Measurements from ENCODE around the gene RSAD1. TPM values are rescaled to one million over a fixed set of nuclear protein-coding genes. Genes with fewer than 3 reads are reported as not detected.
A peak's percentile ranks its signal among the peaks of the same experiment; 100 is the strongest.

The RSAD1 gene
- total RNA-seq, 1 experiment from 2014 or later, result 18.7 TPM

DNA sequence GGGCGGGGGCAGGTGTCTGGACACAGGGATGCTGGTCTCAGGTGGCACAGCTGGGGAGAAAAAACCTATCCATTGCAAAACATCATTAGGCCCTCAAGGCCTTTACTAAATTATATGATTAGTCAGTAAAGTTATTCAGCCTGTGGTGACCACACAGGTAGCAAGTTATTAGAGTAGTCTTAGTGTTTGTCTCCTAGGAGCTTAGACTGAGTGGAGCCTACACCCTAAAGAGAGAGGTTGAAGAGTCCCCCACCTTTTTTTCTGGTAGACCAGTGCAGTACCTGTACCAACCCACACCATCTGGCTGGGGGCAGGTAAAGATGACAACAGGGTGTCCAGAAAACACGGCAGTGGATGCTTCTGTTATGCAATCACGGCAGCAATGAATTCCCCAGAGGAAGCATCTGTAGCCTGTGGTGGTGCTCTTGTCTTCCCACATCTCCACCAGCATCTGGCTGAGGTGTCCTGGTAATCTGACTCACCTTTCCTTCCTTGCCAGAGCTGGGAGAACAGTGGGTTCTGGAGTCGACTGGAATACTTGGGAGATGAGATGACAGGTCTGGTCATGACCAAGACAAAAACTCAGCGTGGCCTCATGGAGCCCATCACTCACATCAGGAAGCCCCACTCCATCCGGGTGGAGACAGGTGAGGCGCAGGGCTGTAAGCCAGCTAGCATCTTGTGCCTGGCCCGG is 40.6 kb downstream of the RSAD1 start:
- DNase-seq (ENCODE audit: low read depth), result no peak

GRCh38 chr17:50520483-50520882 is 41.8 kb downstream of the RSAD1 start:
- DNase-seq (ENCODE audit: low read depth), result no peak

DNA sequence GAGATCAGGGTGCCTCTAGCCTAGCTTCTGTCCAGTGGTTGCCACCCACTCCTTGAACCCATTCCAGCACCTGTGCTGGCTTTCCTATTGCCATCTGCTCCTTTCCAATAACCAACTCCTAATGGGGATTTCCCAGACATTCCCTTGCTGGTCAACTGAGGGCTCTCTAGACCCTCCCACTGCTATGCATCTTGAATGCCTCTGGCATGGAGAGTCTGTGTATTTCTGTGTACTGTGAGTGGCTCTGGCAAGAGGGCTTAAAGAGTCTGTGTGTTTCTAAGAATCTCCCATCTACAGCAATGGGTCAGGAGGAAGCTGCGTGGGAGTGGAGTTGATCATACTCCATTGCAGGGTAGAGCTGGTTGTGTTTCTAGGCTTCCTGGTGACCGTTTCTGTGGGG is 42.9 kb downstream of the RSAD1 start:
- DNase-seq (ENCODE audit: low read depth), result no peak

- DNase-seq (ENCODE audit: low read depth), result no peak
These were observed 44.1 kb downstream of the RSAD1 start for GRCh38 chr17:50522766-50523165.

GRCh38 chr17:50523208-50523607 is 44.5 kb downstream of the RSAD1 start:
- no peak for DNase-seq (ENCODE audit: low read depth)

- DNase-seq (ENCODE audit: low read depth), result no peak
These were observed 46.2 kb downstream of the RSAD1 start for GRCh38 chr17:50524838-50525237.

GRCh38 chr17:50527155-50527762 is 48.6 kb downstream of the RSAD1 start:
- DNase-seq (ENCODE audit: low read depth), result no peak

DNA sequence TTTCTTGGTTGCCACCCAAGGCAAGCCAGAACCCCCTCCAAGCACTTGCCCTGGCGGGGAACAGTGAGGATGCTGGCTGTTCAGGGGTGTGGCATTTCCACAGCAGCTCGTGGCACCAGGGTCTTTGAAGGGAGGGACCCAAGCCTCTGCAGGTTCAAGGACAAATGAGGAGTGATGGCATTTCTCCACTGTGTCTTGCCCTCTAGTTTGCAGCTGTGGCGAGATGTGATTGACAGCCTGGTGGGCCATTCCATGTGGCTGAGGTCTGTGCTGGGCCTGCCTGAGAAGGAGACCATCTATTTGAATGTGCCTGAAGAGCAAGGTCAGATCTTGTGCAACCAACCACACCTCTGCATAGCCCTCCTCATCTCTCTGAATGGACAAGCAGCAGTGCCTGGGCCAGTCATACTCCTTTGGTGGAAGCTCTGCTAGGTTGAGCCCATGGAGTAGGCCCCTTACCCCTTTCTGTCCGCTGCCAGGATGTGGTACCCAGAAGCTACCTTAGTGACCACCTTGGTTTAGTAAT is 49.4 kb downstream of the RSAD1 start:
- no peak for DNase-seq (ENCODE audit: low read depth)

DNA sequence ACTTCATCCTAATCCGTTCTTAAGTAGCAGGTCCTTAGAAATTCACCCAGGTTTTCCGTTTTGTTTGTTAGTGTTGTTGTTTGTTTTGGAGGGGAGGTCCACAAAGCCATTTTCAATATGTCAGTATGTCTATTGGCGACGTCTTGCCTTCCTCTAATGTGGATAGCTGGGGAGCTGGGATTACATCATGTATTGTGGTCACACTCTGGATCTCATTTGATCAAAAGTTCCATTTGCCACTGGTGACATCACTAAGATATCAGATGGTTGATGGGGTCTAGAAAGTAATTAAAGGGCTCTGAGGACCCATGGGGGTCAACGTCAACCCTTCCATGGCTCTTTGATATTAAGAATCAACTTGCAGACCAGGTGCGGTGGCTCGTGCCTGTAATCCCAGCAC is 51.2 kb downstream of the RSAD1 start:
- DNase-seq (ENCODE audit: low read depth), result no peak

GRCh38 chr17:50531428-50532025 is 52.9 kb downstream of the RSAD1 start:
- DNase-seq (ENCODE audit: low read depth), result no peak

GRCh38 chr17:50532452-50533024 is 53.9 kb downstream of the RSAD1 start, which contains the start of gene EPN3:
TSS of gene EPN3 (plus strand) at chr17:50532735. CDS start at chr17:50536557, 3,822 bp downstream.
- no peak for DNase-seq (ENCODE audit: low read depth)

DNA sequence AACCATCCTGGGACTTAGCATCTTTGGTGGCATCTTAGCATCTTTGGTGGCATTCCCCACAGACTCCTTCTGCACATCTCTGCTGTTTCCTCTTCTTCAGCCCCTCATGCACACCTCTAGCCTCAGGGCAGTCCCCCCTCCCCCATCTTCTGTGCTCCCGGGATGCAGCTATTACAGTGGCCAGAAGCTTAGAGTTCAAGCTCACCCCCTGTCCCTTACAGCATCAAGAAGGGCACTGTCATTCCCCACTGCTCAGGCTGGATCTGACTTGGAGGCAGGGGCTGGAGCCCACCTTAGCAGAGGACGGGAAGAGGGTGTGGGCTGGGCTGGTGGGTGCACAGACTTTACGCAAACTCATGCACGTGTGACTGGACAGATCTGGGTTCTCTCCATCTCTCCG is 54.5 kb downstream of the RSAD1 start:
- DNase-seq (ENCODE audit: low read depth), result no peak

GRCh38 chr17:50533720-50534148 is 55.1 kb downstream of the RSAD1 start:
- peak; percentile 22 for DNase-seq (ENCODE audit: low read depth)

- DNase-seq (ENCODE audit: low read depth), result no peak
These were observed 55.7 kb downstream of the RSAD1 start for GRCh38 chr17:50534222-50534978.

DNA sequence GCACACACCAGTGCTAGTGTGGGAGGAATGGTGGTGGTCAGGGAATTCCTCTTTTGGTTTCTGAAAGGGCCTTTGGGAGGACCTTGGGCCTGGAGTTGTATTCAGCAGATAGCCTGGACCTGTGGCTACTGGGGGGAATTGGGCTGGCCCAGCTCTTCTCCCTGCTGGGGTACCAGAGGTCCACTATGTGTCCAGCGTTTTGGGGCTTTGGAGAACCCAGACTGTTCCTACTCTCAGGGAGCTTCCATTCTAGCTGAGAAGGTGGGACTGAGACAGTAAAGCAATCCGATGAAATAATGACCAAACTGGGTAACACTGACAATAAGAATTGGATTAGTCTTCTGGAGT is 56.3 kb downstream of the RSAD1 start:
- DNase-seq (ENCODE audit: low read depth), result no peak

GRCh38 chr17:50535407-50535806 is 56.7 kb downstream of the RSAD1 start:
- no peak for DNase-seq (ENCODE audit: low read depth)

Other genes with a start within 250 kb of the RSAD1 start
- 1.7 and 6.7 TPM in 2 replicates for gene TMEM92, start 204.4 kb upstream of the RSAD1 start, total RNA-seq (2014; rRNA removed; shearing (Covaris generic))
- 12.5 and 15.6 TPM in 2 replicates for gene XYLT2, start 132.7 kb upstream of the RSAD1 start, total RNA-seq (2014; rRNA removed; shearing (Covaris generic))
- 81.0 and 97.9 TPM in 2 replicates for gene MRPL27, start 105.7 kb upstream of the RSAD1 start, total RNA-seq (2014; rRNA removed; shearing (Covaris generic))
- gene EME1, start 105.6 kb upstream of the RSAD1 start, total RNA-seq (2014; rRNA removed; shearing (Covaris generic)), result 9.2 and 15.4 TPM in 2 replicates
- gene LRRC59, start 81.3 kb upstream of the RSAD1 start, total RNA-seq (2014; rRNA removed; shearing (Covaris generic)), result 151 and 155 TPM in 2 replicates
- gene ACSF2, start 52.6 kb upstream of the RSAD1 start, total RNA-seq (2014; rRNA removed; shearing (Covaris generic)), result 8.2 and 19.3 TPM in 2 replicates
- not detected in 2 replicates for gene CHAD, start 10.0 kb upstream of the RSAD1 start, total RNA-seq (2014; rRNA removed; shearing (Covaris generic))
- 1.5 TPM in 1 of 2 replicates, not detected in the other for gene MYCBPAP, start 29.6 kb downstream of the RSAD1 start, total RNA-seq (2014; rRNA removed; shearing (Covaris generic))
- gene EPN3, start 53.9 kb downstream of the RSAD1 start, total RNA-seq (2014; rRNA removed; shearing (Covaris generic)), result not detected in 2 replicates
- 16.4 and 40.1 TPM in 2 replicates for gene SPATA20, start 68.3 kb downstream of the RSAD1 start, total RNA-seq (2014; rRNA removed; shearing (Covaris generic))
- gene CACNA1G, start 81.9 kb downstream of the RSAD1 start, total RNA-seq (2014; rRNA removed; shearing (Covaris generic)), result 0.15 and 0.23 TPM in 2 replicates
- gene ABCC3, start 156.0 kb downstream of the RSAD1 start, total RNA-seq (2014; rRNA removed; shearing (Covaris generic)), result 10.4 and 14.3 TPM in 2 replicates
- 17.6 and 22.6 TPM in 2 replicates for gene ANKRD40, start 229.1 kb downstream of the RSAD1 start, total RNA-seq (2014; rRNA removed; shearing (Covaris generic))
- gene LUC7L3, start 240.7 kb downstream of the RSAD1 start, total RNA-seq (2014; rRNA removed; shearing (Covaris generic)), result 20.9 and 40.3 TPM in 2 replicates